Endodermal cell (in vitro differentiated cells): Measurements from ENCODE around the gene PRG3. TPM values are rescaled to one million over a fixed set of nuclear protein-coding genes. Genes with fewer than 3 reads are reported as not detected.

Experiments used
- DNase-seq: peaks from one replicate; pipeline ENCODE4 v3.0.0-alpha.2; 2017
- H3K27ac ChIP-seq: 2 replicates; pipeline ENCODE4 v1.5.1; 2013; ENCODE audit warnings: mild to moderate bottlenecking, low read depth, low read length, moderate library complexity
- H3K27me3 ChIP-seq: 2 replicates; pipeline ENCODE4 v1.6.1; 2013; ENCODE audit warnings: mild to moderate bottlenecking, low read length, moderate library complexity; ENCODE audit not compliant: insufficient read depth, control insufficient read depth, poor library complexity, severe bottlenecking
- H3K36me3 ChIP-seq: 2 replicates; pipeline ENCODE4 v1.7.0; 2013; ENCODE audit warnings: mild to moderate bottlenecking, low read length, moderate library complexity; ENCODE audit not compliant: control insufficient read depth, insufficient read depth
- H3K4me1 ChIP-seq: one replicate; pipeline ENCODE4 v1.7.0; 2013; ENCODE audit warnings: low read length; ENCODE audit not compliant: control insufficient read depth, insufficient read depth
- H3K4me3 ChIP-seq: 2 replicates; pipeline ENCODE4 v1.5.1; 2013; ENCODE audit warnings: mild to moderate bottlenecking, low read length, moderate library complexity
- H3K9ac ChIP-seq: 2 replicates; pipeline ENCODE4 v1.6.1; 2013; ENCODE audit warnings: mild to moderate bottlenecking, low read length, moderate library complexity; ENCODE audit not compliant: poor library complexity, severe bottlenecking; ENCODE audit errors: extremely low read depth
- H3K9me3 ChIP-seq: 2 replicates; pipeline ENCODE4 v1.6.1; 2013; ENCODE audit warnings: mild to moderate bottlenecking, low read length, moderate library complexity; ENCODE audit not compliant: control insufficient read depth
- H3K27ac Mint-ChIP-seq: 2 replicates; pipeline ENCODE4 v1.8.0; 2020; ENCODE audit warnings: mixed read lengths
- H3K27me3 Mint-ChIP-seq: 2 replicates; pipeline ENCODE4 v1.8.0; 2021; ENCODE audit warnings: mild to moderate bottlenecking, mixed read lengths; ENCODE audit not compliant: insufficient read depth
- H3K36me3 Mint-ChIP-seq: 2 replicates; pipeline ENCODE4 v1.8.0; 2020; ENCODE audit warnings: low read depth, mixed read lengths
- H3K4me1 Mint-ChIP-seq: 2 replicates; pipeline ENCODE4 v1.8.0; 2020; ENCODE audit warnings: mixed read lengths
- H3K4me3 Mint-ChIP-seq: 2 replicates; pipeline ENCODE4 v1.8.0; 2020; ENCODE audit warnings: mild to moderate bottlenecking, moderate library complexity, mixed read lengths
- H3K9me3 Mint-ChIP-seq: 2 replicates; pipeline ENCODE4 v1.8.0; 2020; ENCODE audit warnings: mild to moderate bottlenecking, mixed read lengths
- WGBS, 2 experiments: methylation state at CpG; one replicate each; pipeline versions ENCODE4 v1.1.5 to v1.1.7; 2013; ENCODE audit warnings: missing lambda C conversion rate in 2 of 2, mixed read lengths in 1 of 2; ENCODE audit not compliant: insufficient coverage in 1 of 2, insufficient read length in 1 of 2; 5-methylcytosine and 5-hydroxymethylcytosine counted together
- total RNA-seq, 2 donors: library from RNA; stranded (reverse); fragmentation: NEBNext Ultra II Directional in 1 of 2; extraction: Animal tissue kit (Norgen Biotek cat#: 25700) in 1 of 2; gene quantifications; 2 replicates in 1 of 2; 3 replicates in 1 of 2; pipeline ENCODE4 v1.2.1, GENCODE V29; 2021
- TF ChIP-seq, protein P1 (sequence below): fragments of 200-600 bp; sonication (generic); conservative IDR thresholded peaks from 2 replicates; pipeline ENCODE4 v1.5.0; 2021; ENCODE audit warnings: antibody characterized with exemption, mild to moderate bottlenecking

PRG3 gene
- total RNA-seq, 2 donors from 2014 or later: not detected

DNA sequence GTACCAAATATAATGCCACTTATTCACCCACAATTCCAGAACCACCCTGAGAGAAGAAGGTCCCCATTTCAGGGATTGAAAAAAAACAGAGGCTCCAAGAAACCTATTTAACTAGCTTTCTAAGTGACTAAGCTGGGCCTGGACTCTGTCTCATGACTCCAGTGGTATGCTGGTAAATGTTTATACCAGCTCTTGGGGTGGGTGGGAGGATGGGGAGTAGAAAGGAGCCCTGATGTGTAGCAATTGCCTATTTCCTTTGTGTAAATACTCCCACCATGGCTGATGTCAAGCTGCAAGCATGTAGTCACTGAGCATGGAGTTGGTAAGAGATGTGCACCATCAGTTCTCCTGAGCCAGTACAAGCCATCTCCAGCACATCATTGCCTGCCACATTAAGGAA is 2.8 kb downstream of the PRG3 start:
- Histone ChIP-seq H3K9me3 (no peaks in the 10 kb centered on the region), H3K27ac (no peak overlapping the region), H3K4me3 (no peak overlapping the region), H3K9ac (no peak overlapping the region), H3K36me3 (no peaks in the 10 kb centered on the region), H3K4me1 (no peaks in the 10 kb centered on the region), H3K27me3 (peaks cover 54% of the 10 kb centered on the region)
- Mint-ChIP-seq H3K4me1 (no peaks in the 10 kb centered on the region), H3K4me3 (no peak overlapping the region), H3K27me3 (peaks cover 68% of the 10 kb centered on the region), H3K9me3 (no peaks in the 10 kb centered on the region), H3K27ac (no peak overlapping the region), H3K36me3 (no peaks in the 10 kb centered on the region)
- DNase-seq: no peak
- TF ChIP-seq, protein P1, sequence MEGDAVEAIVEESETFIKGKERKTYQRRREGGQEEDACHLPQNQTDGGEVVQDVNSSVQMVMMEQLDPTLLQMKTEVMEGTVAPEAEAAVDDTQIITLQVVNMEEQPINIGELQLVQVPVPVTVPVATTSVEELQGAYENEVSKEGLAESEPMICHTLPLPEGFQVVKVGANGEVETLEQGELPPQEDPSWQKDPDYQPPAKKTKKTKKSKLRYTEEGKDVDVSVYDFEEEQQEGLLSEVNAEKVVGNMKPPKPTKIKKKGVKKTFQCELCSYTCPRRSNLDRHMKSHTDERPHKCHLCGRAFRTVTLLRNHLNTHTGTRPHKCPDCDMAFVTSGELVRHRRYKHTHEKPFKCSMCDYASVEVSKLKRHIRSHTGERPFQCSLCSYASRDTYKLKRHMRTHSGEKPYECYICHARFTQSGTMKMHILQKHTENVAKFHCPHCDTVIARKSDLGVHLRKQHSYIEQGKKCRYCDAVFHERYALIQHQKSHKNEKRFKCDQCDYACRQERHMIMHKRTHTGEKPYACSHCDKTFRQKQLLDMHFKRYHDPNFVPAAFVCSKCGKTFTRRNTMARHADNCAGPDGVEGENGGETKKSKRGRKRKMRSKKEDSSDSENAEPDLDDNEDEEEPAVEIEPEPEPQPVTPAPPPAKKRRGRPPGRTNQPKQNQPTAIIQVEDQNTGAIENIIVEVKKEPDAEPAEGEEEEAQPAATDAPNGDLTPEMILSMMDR: no peak

DNA sequence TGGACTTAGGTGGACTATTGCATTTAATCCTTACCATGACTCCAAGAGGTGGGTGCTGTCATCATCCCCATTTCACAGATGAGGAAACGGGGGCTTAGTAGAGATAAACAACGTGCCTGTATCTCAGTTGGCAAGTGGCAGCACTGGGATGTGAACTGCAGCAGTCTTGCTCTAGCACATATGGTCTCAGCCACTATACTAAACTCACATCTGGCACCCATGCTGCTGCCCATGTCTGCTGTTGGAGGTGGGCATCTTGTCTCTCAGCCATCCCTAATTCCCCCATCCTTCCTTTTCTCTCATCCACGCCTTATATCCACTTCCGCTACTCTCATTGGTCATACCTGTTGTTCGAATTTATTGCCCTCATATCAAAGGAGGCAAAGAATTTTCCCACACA is 3.8 kb downstream of the PRG3 start:
- H3K36me3 ChIP-seq: no peaks in the 10 kb centered on the region
- no peaks in the 10 kb centered on the region for H3K4me1 ChIP-seq
- H3K9me3 ChIP-seq: no peaks in the 10 kb centered on the region
- Mint-ChIP-seq H3K9me3 (no peaks in the 10 kb centered on the region), H3K36me3 (no peaks in the 10 kb centered on the region), H3K27me3 (peaks cover 69% of the 10 kb centered on the region), H3K27ac (no peak overlapping the region), H3K4me1 (no peaks in the 10 kb centered on the region), H3K4me3 (no peak overlapping the region)
- no peak overlapping the region for H3K27ac ChIP-seq
- WGBS, 2 experiments: 77 to 88% methylated on average over 1 to 5 of the region's 5 CpGs
- DNase-seq: no peak
- no peak overlapping the region for H3K4me3 ChIP-seq
- TF ChIP-seq, protein P1: no peak
- H3K9ac ChIP-seq: no peak overlapping the region
- H3K27me3 ChIP-seq: peaks cover 51% of the 10 kb centered on the region

DNA sequence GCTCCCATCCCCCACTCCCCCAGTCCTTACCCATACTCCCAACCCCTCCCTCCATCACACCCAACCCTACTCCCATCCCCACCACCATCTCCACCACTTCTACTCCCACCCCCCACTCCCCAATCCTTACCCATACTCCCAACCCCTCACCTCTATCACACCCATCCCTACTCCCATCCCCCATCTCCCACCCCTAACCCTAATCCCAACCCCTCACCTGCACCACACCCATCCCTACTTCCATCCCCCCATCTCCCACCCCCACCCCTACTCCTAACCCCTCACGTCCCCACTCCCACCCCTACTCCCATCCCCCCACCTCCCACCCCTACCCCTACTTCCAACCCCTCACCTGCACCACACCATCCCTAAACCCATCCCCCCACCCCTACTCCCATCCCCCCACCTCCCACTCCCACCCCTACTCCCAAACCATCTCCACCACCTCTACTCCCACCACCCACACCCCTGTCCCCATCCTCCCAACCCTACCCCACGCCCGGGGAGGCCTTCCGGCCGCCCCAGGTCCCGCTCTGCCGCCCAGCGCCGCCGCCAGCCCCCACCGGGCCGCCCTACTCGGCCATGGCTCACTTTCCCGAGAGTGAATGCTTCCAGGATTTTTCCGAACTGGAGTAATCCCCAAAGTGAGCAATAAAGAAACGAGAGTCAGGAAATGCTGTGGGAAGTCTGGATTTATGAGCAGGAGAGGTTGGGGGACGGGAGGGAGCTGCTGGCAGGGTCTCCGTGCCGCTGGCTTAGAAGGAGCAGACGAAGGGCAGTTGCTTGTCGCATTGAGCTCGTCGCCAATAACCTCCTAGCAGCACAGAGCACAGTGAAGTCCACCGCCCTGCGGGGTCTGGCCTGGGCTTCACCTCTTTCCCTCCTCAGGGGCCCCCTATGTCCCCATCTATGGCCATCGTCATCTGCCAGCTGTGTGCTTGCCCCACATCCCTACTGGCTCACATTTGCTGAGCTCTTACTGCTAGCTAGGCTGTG is 4.6 kb downstream of the PRG3 start:
- Mint-ChIP-seq H3K36me3 (no peaks in the 10 kb centered on the region), H3K4me1 (no peaks in the 10 kb centered on the region), H3K4me3 (no peak overlapping the region), H3K9me3 (no peaks in the 10 kb centered on the region), H3K27me3 (peaks cover 67% of the 10 kb centered on the region), H3K27ac (no peak overlapping the region)
- H3K27me3 ChIP-seq: peaks cover 56% of the 10 kb centered on the region
- H3K9me3 ChIP-seq: no peaks in the 10 kb centered on the region
- no peaks in the 10 kb centered on the region for H3K4me1 ChIP-seq
- no peak overlapping the region for H3K9ac ChIP-seq
- no peaks in the 10 kb centered on the region for H3K36me3 ChIP-seq
- TF ChIP-seq, protein P1: no peak
- H3K4me3 ChIP-seq: no peak overlapping the region
- WGBS, 2 experiments: 65 to 83% methylated on average over 12 to 25 of the region's 26 CpGs
- no peak overlapping the region for H3K27ac ChIP-seq
- DNase-seq: no peak
